NCI-H69 (cell line): ENCODE measurements around the gene CACNA1C.

Experiments used
- DNase-seq: peaks from one replicate; lab custom pipeline; 2025; lab: John Stamatoyannopoulos, UW

CACNA1C gene

GRCh38 chr12:2140858-2141519, 88.2 kb downstream of the CACNA1C start:
- no peak for DNase-seq

- no peak for DNase-seq
These were observed 89.3 kb downstream of the CACNA1C start for GRCh38 chr12:2142068-2142467.

GRCh38 chr12:2144951-2145350, 92.2 kb downstream of the CACNA1C start:
- no peak for DNase-seq

- DNase-seq, result no peak
These were observed 92.7 kb downstream of the CACNA1C start for GRCh38 chr12:2145433-2145998.

GRCh38 chr12:2147335-2147734, 94.5 kb downstream of the CACNA1C start:
- DNase-seq, result no peak

GRCh38 chr12:2149091-2149490, 96.3 kb downstream of the CACNA1C start:
- DNase-seq, result no peak

- no peak for DNase-seq
These were observed 98.0 kb downstream of the CACNA1C start for GRCh38 chr12:2150833-2151232.

GRCh38 chr12:2151391-2151790, 98.6 kb downstream of the CACNA1C start:
- DNase-seq, result peak; percentile 22

GRCh38 chr12:2152134-2152533, 99.3 kb downstream of the CACNA1C start:
- DNase-seq, result no peak

- no peak for DNase-seq
These were observed 101.3 kb downstream of the CACNA1C start for GRCh38 chr12:2154050-2154449.

- DNase-seq, result no peak
These were observed 101.7 kb downstream of the CACNA1C start for GRCh38 chr12:2154521-2154920.

- no peak for DNase-seq
These were observed 103.5 kb downstream of the CACNA1C start for GRCh38 chr12:2156333-2156732.

GRCh38 chr12:2160043-2160442, 107.3 kb downstream of the CACNA1C start:
- peak; percentile 45 for DNase-seq

- DNase-seq, result no peak
These were observed 108.7 kb downstream of the CACNA1C start for GRCh38 chr12:2161473-2161872.

- DNase-seq, result no peak
These were observed 110.6 kb downstream of the CACNA1C start for GRCh38 chr12:2163177-2163941.

- no peak for DNase-seq
These were observed 112.2 kb downstream of the CACNA1C start for GRCh38 chr12:2165021-2165420.

GRCh38 chr12:2165927-2166326, 113.1 kb downstream of the CACNA1C start:
- DNase-seq, result no peak

- DNase-seq, result no peak
These were observed 113.9 kb downstream of the CACNA1C start for GRCh38 chr12:2166696-2167095.

GRCh38 chr12:2167231-2167630, 114.4 kb downstream of the CACNA1C start:
- DNase-seq, result no peak

- peak; percentile 41 for DNase-seq
These were observed 116.0 kb downstream of the CACNA1C start for GRCh38 chr12:2168808-2169207.

GRCh38 chr12:2169489-2169888, 116.7 kb downstream of the CACNA1C start:
- no peak for DNase-seq

GRCh38 chr12:2169940-2170339, 117.2 kb downstream of the CACNA1C start:
- DNase-seq, result no peak

- DNase-seq, result no peak
These were observed 117.6 kb downstream of the CACNA1C start for GRCh38 chr12:2170376-2170775.
